PFSK-1 (cell line): ENCODE results near the gene UTP11.

Experiments used
- FOXP2 ChIP-seq: optimal IDR thresholded peaks from 2 replicates; pipeline ENCODE3; 2011; ENCODE audit warnings: borderline replicate concordance, control low read depth, inconsistent platforms; ENCODE audit not compliant: insufficient read depth; ENCODE audit errors: extremely low read length, extremely low read depth
- POLR2AphosphoS5 ChIP-seq: IDR thresholded peaks from 2 replicates; pipeline ENCODE4 v1.6.1; 2012; ENCODE audit warnings: low read depth, mild to moderate bottlenecking, control low read depth, low read length, moderate library complexity
- REST ChIP-seq, 2 experiments: IDR thresholded peaks; 2 replicates each; pipeline versions ENCODE4 v1.6.1 to v1.8.0; 2011 to 2012; ENCODE audit warnings: low read depth in 2 of 2, low read length in 2 of 2, control low read depth in 1 of 2, inconsistent platforms in 1 of 2, mild to moderate bottlenecking in 1 of 2, moderate library complexity in 1 of 2; ENCODE audit not compliant: insufficient read depth in 1 of 2
- SIN3A ChIP-seq: IDR thresholded peaks from 2 replicates; pipeline ENCODE4 v1.6.1; 2012; ENCODE audit warnings: mild to moderate bottlenecking, low read length, moderate library complexity, borderline replicate concordance; ENCODE audit not compliant: insufficient read depth
- TAF1 ChIP-seq: IDR thresholded peaks from 2 replicates; pipeline ENCODE4 v1.6.1; 2012; ENCODE audit warnings: low read length, control low read depth, borderline replicate concordance; ENCODE audit not compliant: insufficient read depth

Gene UTP11

GRCh38 chr1:38068220-38068979, 55.9 kb downstream of the UTP11 start:
- TF ChIP-seq REST (IDR thresholded peaks at IDR 0.05; ENCODE audit: insufficient read depth in 1 of 2, low read depth in 2 of 2, low read length in 2 of 2) (no peak), FOXP2 (no peak), TAF1 (no peak)

- TF ChIP-seq REST (IDR thresholded peaks at IDR 0.05; ENCODE audit: insufficient read depth in 1 of 2, low read depth in 2 of 2, low read length in 2 of 2) (no peak), SIN3A (no peak)
Measured at GRCh38 chr1:38068980-38069340, 56.4 kb downstream of the UTP11 start.

GRCh38 chr1:38071312-38072256, 59.0 kb downstream of the UTP11 start:
- TF ChIP-seq SIN3A (no peak), TAF1 (no peak), REST (IDR thresholded peaks at IDR 0.05; ENCODE audit: insufficient read depth in 1 of 2, low read depth in 2 of 2, low read length in 2 of 2) (no peak), POLR2AphosphoS5 (no peak)

- TF ChIP-seq REST (IDR thresholded peaks at IDR 0.05; ENCODE audit: insufficient read depth in 1 of 2, low read depth in 2 of 2, low read length in 2 of 2) (no peak), POLR2AphosphoS5 (no peak), TAF1 (no peak)
Measured at GRCh38 chr1:38072858-38073257, 60.3 kb downstream of the UTP11 start.
